ENCODE results near the gene C11orf91.

Gene C11orf91

GRCh38 chr11:33657757-33658156 lies 42.9 kb downstream of the C11orf91 start:
- H3K27ac ChIP-seq (ENCODE audit: low read depth, low read length): no peak overlapping the region
- H3K4me3 ChIP-seq (ENCODE audit: low read depth, low read length): no peak overlapping the region
- H3K4me1 ChIP-seq (ENCODE audit: control insufficient read depth, insufficient read depth, low read length): peaks cover 16% of the 10 kb centered on the region; the same call in 1 of the 2 replicates
- H3K9me3 ChIP-seq (ENCODE audit: control insufficient read depth, insufficient read depth, low read depth, low read length): no peaks in the 10 kb centered on the region
- H3K9ac ChIP-seq (ENCODE audit: low read length): no peak overlapping the region
- H3K27me3 ChIP-seq (ENCODE audit: control insufficient read depth, insufficient read depth, low read length): no peaks in the 10 kb centered on the region
- no peaks in the 10 kb centered on the region for H3K36me3 ChIP-seq (ENCODE audit: control insufficient read depth, insufficient read depth, low read length)

- H3K27ac ChIP-seq (ENCODE audit: low read depth, low read length): no peak overlapping the region
Measured at GRCh38 chr11:33656768-33657167, 43.9 kb downstream of the C11orf91 start.

DNA sequence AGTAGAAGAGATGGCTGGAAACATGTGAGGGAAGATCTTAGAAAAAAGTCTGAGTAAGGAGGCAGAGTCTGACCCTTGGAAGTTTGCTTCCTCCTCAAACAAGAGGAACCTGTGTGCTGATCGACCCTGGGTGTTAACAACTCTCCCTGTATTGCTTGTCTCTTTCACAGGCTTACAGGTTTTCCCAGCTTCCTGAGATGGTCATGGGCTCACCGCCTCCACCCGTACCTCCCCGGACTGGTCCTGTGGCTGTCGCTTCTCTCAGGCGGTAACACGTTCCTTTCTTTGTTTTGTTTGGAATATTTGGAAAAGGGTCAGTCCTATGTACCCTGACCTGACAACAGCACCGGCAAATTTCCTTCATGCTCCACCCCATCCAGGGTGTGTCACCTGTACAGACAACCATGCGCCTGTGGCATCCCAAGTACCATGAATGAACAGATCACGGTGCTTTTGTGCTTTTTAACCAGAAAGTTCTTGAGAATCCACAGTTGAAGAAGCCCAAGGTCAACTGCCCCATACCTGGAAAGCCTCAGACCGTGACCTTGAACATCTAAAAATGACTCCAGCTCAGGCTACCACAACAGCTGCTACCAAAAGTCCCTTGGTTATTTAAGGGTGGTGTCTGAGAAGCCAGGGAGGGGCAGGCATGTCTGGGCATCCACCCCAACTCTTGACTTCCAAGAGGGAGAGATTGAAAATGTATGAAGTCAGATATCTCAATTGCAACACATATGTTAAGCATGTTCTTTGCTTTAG lies 44.6 kb downstream of the C11orf91 start:
- H3K9ac ChIP-seq (ENCODE audit: low read length): no peak overlapping the region
- H3K36me3 ChIP-seq (ENCODE audit: control insufficient read depth, insufficient read depth, low read length): no peaks in the 10 kb centered on the region
- no peak overlapping the region for H3K4me3 ChIP-seq (ENCODE audit: low read depth, low read length)
- no peak overlapping the region for H3K27ac ChIP-seq (ENCODE audit: low read depth, low read length)
- peaks cover 14% of the 10 kb centered on the region; the same call in 1 of the 2 replicates for H3K4me1 ChIP-seq (ENCODE audit: control insufficient read depth, insufficient read depth, low read length)
- H3K27me3 ChIP-seq (ENCODE audit: control insufficient read depth, insufficient read depth, low read length): no peaks in the 10 kb centered on the region
- H3K9me3 ChIP-seq (ENCODE audit: control insufficient read depth, insufficient read depth, low read depth, low read length): no peaks in the 10 kb centered on the region

More at GRCh38 chr11:33656768-33657167, 43.9 kb downstream of the C11orf91 start:
- H3K4me3 ChIP-seq (ENCODE audit: low read depth, low read length): no peak overlapping the region
- no peaks in the 10 kb centered on the region for H3K36me3 ChIP-seq (ENCODE audit: control insufficient read depth, insufficient read depth, low read length)
- no peaks in the 10 kb centered on the region for H3K27me3 ChIP-seq (ENCODE audit: control insufficient read depth, insufficient read depth, low read length)
- no peak overlapping the region for H3K9ac ChIP-seq (ENCODE audit: low read length)
- no peaks in the 10 kb centered on the region for H3K9me3 ChIP-seq (ENCODE audit: control insufficient read depth, insufficient read depth, low read depth, low read length)
- H3K4me1 ChIP-seq (ENCODE audit: control insufficient read depth, insufficient read depth, low read length): peaks cover 12% of the 10 kb centered on the region; the same call in 1 of the 2 replicates

GRCh38 chr11:33654594-33654993 lies 46.0 kb downstream of the C11orf91 start:
- no peaks in the 10 kb centered on the region for H3K9me3 ChIP-seq (ENCODE audit: control insufficient read depth, insufficient read depth, low read depth, low read length)
- peaks cover 14% of the 10 kb centered on the region; the same call in 1 of the 2 replicates for H3K4me1 ChIP-seq (ENCODE audit: control insufficient read depth, insufficient read depth, low read length)
- H3K9ac ChIP-seq (ENCODE audit: low read length): no peak overlapping the region
- no peaks in the 10 kb centered on the region for H3K27me3 ChIP-seq (ENCODE audit: control insufficient read depth, insufficient read depth, low read length)
- H3K36me3 ChIP-seq (ENCODE audit: control insufficient read depth, insufficient read depth, low read length): no peaks in the 10 kb centered on the region
- no peak overlapping the region for H3K4me3 ChIP-seq (ENCODE audit: low read depth, low read length)
- H3K27ac ChIP-seq (ENCODE audit: low read depth, low read length): no peak overlapping the region

GRCh38 chr11:33652930-33653329 lies 47.7 kb downstream of the C11orf91 start:
- Histone ChIP-seq H3K4me1 (ENCODE audit: control insufficient read depth, insufficient read depth, low read length) (peaks cover 8% of the 10 kb centered on the region; the same call in 1 of the 2 replicates), H3K4me3 (ENCODE audit: low read depth, low read length) (no peak overlapping the region), H3K9ac (ENCODE audit: low read length) (no peak overlapping the region), H3K27me3 (ENCODE audit: control insufficient read depth, insufficient read depth, low read length) (no peaks in the 10 kb centered on the region), H3K36me3 (ENCODE audit: control insufficient read depth, insufficient read depth, low read length) (no peaks in the 10 kb centered on the region), H3K27ac (ENCODE audit: low read depth, low read length) (no peak overlapping the region), H3K9me3 (ENCODE audit: control insufficient read depth, insufficient read depth, low read depth, low read length) (no peaks in the 10 kb centered on the region)

DNA sequence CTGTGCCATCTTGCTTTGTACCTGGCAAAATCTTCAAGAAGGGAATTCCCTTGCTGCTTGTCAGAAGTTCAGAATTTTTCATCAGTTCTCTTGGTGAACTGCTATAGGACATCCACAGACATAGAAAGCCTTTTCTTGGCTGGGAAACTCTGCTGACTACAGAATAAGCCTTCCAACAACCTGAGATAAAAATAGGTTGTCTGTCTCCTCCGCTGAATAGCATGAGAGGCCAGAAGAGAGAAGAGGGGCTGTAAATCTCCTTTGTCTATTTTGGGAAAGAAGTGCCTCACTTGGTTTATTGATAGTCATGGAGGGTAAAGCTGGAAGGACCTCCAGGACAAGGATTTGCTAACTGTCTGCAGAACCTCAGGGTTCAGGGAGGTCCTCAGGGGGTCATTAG lies 48.2 kb downstream of the C11orf91 start:
- no peak overlapping the region for H3K4me3 ChIP-seq (ENCODE audit: low read depth, low read length)
- H3K9ac ChIP-seq (ENCODE audit: low read length): no peak overlapping the region
- H3K36me3 ChIP-seq (ENCODE audit: control insufficient read depth, insufficient read depth, low read length): no peaks in the 10 kb centered on the region
- no peak overlapping the region for H3K27ac ChIP-seq (ENCODE audit: low read depth, low read length)
- no peaks in the 10 kb centered on the region for H3K27me3 ChIP-seq (ENCODE audit: control insufficient read depth, insufficient read depth, low read length)
- H3K9me3 ChIP-seq (ENCODE audit: control insufficient read depth, insufficient read depth, low read depth, low read length): no peaks in the 10 kb centered on the region
- H3K4me1 ChIP-seq (ENCODE audit: control insufficient read depth, insufficient read depth, low read length): peaks cover 5% of the 10 kb centered on the region; the same call in 1 of the 2 replicates

- no peaks in the 10 kb centered on the region for H3K9me3 ChIP-seq (ENCODE audit: control insufficient read depth, insufficient read depth, low read depth, low read length)
- no peak overlapping the region for H3K4me3 ChIP-seq (ENCODE audit: low read depth, low read length)
- H3K27me3 ChIP-seq (ENCODE audit: control insufficient read depth, insufficient read depth, low read length): no peaks in the 10 kb centered on the region
- peaks cover 5% of the 10 kb centered on the region; the same call in 1 of the 2 replicates for H3K4me1 ChIP-seq (ENCODE audit: control insufficient read depth, insufficient read depth, low read length)
- no peak overlapping the region for H3K27ac ChIP-seq (ENCODE audit: low read depth, low read length)
- H3K9ac ChIP-seq (ENCODE audit: low read length): no peak overlapping the region
- H3K36me3 ChIP-seq (ENCODE audit: control insufficient read depth, insufficient read depth, low read length): no peaks in the 10 kb centered on the region
Measured at GRCh38 chr11:33651990-33652389, 48.6 kb downstream of the C11orf91 start.

DNA sequence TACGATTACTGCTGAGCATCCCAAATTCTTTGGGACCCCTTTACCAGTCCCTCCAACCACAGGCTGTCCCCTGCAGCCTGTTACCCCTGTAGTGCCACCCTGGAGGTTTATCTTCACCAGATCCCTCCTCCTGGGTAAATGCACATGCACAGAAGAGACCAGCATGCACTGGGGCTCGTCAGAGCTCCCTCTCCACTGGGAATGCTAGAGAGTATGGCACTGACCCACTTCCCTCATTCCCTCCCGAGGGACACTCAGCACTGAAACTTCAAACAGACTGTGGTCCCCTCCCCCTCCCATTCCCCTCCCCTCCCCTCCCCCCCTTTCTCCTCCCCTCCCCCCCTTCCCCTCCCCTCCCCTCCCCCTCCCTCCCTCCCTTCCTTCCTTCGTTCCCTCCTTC lies 49.1 kb downstream of the C11orf91 start:
- Histone ChIP-seq H3K4me3 (ENCODE audit: low read depth, low read length) (no peak overlapping the region), H3K4me1 (ENCODE audit: control insufficient read depth, insufficient read depth, low read length) (peaks cover 5% of the 10 kb centered on the region; the same call in 1 of the 2 replicates), H3K27ac (ENCODE audit: low read depth, low read length) (no peak overlapping the region), H3K9ac (ENCODE audit: low read length) (no peak overlapping the region), H3K27me3 (ENCODE audit: control insufficient read depth, insufficient read depth, low read length) (no peaks in the 10 kb centered on the region), H3K36me3 (ENCODE audit: control insufficient read depth, insufficient read depth, low read length) (no peaks in the 10 kb centered on the region), H3K9me3 (ENCODE audit: control insufficient read depth, insufficient read depth, low read depth, low read length) (no peaks in the 10 kb centered on the region)

DNA sequence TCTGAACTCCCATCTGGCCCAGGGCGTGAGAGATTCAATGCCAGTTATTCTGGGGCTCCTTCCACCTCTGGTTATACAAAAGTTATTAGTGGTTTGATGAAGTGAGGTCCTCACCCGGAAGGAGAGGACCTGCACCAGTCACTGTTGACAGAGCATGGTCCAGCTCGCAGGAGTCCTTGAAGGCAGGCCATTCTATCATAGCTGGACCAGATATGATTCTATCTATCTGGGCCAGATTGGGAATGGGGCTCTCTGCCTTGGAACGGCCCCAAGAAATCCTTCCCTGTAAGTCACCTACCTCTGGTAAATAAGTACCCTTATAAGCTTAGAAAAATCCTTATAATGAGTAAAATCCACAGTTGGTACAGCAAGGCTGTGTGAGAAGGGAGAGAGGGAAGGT lies 50.7 kb downstream of the C11orf91 start:
- Histone ChIP-seq H3K27me3 (ENCODE audit: control insufficient read depth, insufficient read depth, low read length) (no peaks in the 10 kb centered on the region), H3K9ac (ENCODE audit: low read length) (no peak overlapping the region), H3K4me3 (ENCODE audit: low read depth, low read length) (no peak overlapping the region), H3K4me1 (ENCODE audit: control insufficient read depth, insufficient read depth, low read length) (peaks cover 5% of the 10 kb centered on the region; the same call in 1 of the 2 replicates), H3K27ac (ENCODE audit: low read depth, low read length) (no peak overlapping the region), H3K36me3 (ENCODE audit: control insufficient read depth, insufficient read depth, low read length) (no peaks in the 10 kb centered on the region), H3K9me3 (ENCODE audit: control insufficient read depth, insufficient read depth, low read depth, low read length) (no peaks in the 10 kb centered on the region)

Measured in HUES6 (cell line).